Astrocyte (in vitro differentiated cells and primary cell): ENCODE measurements around the gene QRFP. TPM values are rescaled to one million over a fixed set of nuclear protein-coding genes. Genes with fewer than 3 reads are reported as not detected.

ENCODE experiments used
- DNase-seq: peaks from one replicate; pipeline ENCODE4 v3.0.0-alpha.2; 2010; ENCODE audit warnings: low read depth
- FAIRE-seq: peaks from 2 replicates; lab custom pipeline; 2011; peaks lifted over from hg19 to GRCh38; lab: Jason Lieb, UNC
- H2AFZ ChIP-seq: 2 replicates; pipeline ENCODE4 v1.6.0; 2012; ENCODE audit warnings: low read depth, low read length, inconsistent platforms
- H3K27ac ChIP-seq: 2 replicates; pipeline ENCODE4 v1.5.1; 2011; ENCODE audit warnings: low read depth, low read length, inconsistent platforms
- H3K27me3 ChIP-seq: 2 replicates; pipeline ENCODE4 v1.6.0; 2011; ENCODE audit warnings: low read length, inconsistent platforms; ENCODE audit not compliant: insufficient read depth
- H3K36me3 ChIP-seq: 2 replicates; pipeline ENCODE4 v1.5.1; 2011; ENCODE audit warnings: low read length, inconsistent platforms; ENCODE audit not compliant: insufficient read depth
- H3K4me1 ChIP-seq: 2 replicates; pipeline ENCODE4 v1.5.1; 2011; ENCODE audit warnings: low read length, inconsistent platforms; ENCODE audit not compliant: insufficient read depth
- H3K4me2 ChIP-seq: 2 replicates; pipeline ENCODE4 v1.6.0; 2012; ENCODE audit warnings: low read length, inconsistent platforms
- H3K4me3 ChIP-seq: 2 replicates; pipeline ENCODE4 v1.5.1; 2011; ENCODE audit warnings: low read depth, mild to moderate bottlenecking, low read length, inconsistent platforms; ENCODE audit not compliant: insufficient read depth
- H3K79me2 ChIP-seq: 2 replicates; pipeline ENCODE4 v1.6.0; 2012; ENCODE audit warnings: mild to moderate bottlenecking, low read length, inconsistent platforms; ENCODE audit not compliant: insufficient read depth
- H3K9ac ChIP-seq: 2 replicates; pipeline ENCODE4 v1.6.0; 2012; ENCODE audit warnings: mild to moderate bottlenecking, low read length, inconsistent platforms
- H3K9me3 ChIP-seq: 2 replicates; pipeline ENCODE4 v1.5.1; 2012; ENCODE audit warnings: low read depth, mild to moderate bottlenecking, low read length, inconsistent platforms; ENCODE audit not compliant: insufficient read depth
- H4K20me1 ChIP-seq: 2 replicates; pipeline ENCODE4 v1.6.0; 2012; ENCODE audit warnings: low read length, inconsistent platforms; ENCODE audit not compliant: insufficient read depth
- H3K27ac Mint-ChIP-seq: one replicate; pipeline ENCODE4 v1.8.0; 2021; ENCODE audit warnings: mild to moderate bottlenecking, mixed read lengths; ENCODE audit not compliant: unreplicated experiment
- H3K27me3 Mint-ChIP-seq: one replicate; pipeline ENCODE4 v1.8.0; 2021; ENCODE audit warnings: low read depth, mixed read lengths; ENCODE audit not compliant: unreplicated experiment
- H3K36me3 Mint-ChIP-seq: one replicate; pipeline ENCODE4 v1.8.0; 2021; ENCODE audit warnings: low read depth, mixed read lengths; ENCODE audit not compliant: unreplicated experiment
- H3K4me1 Mint-ChIP-seq: one replicate; pipeline ENCODE4 v1.8.0; 2021; ENCODE audit warnings: low read depth, mixed read lengths; ENCODE audit not compliant: unreplicated experiment
- H3K4me3 Mint-ChIP-seq: one replicate; pipeline ENCODE4 v1.8.0; 2021; ENCODE audit warnings: mild to moderate bottlenecking, moderate library complexity, mixed read lengths; ENCODE audit not compliant: unreplicated experiment
- H3K9me3 Mint-ChIP-seq: one replicate; pipeline ENCODE4 v1.8.0; 2021; ENCODE audit warnings: mild to moderate bottlenecking, mixed read lengths; ENCODE audit not compliant: unreplicated experiment
- CTCF ChIP-seq: IDR thresholded peaks from 2 replicates; pipeline ENCODE4 v1.5.1; 2011; ENCODE audit warnings: low read depth, mild to moderate bottlenecking, inconsistent platforms, low read length, moderate library complexity; ENCODE audit not compliant: insufficient read depth
- EZH2 ChIP-seq: IDR thresholded peaks from 2 replicates; pipeline ENCODE4 v1.6.1; 2012; ENCODE audit warnings: mild to moderate bottlenecking, low read length, inconsistent platforms; ENCODE audit not compliant: insufficient read depth
- total RNA-seq: library from RNA; stranded (reverse); gene quantifications from 2 replicates; pipeline ENCODE4 v1.2.1, GENCODE V29; 2021

Gene QRFP
- total RNA-seq, 1 donor from 2014 or later: not detected

GRCh38 chr9:130918101-130918825 is 21.7 kb upstream of the QRFP start:
- Histone ChIP-seq H3K9me3 (no peaks in the 10 kb centered on the region), H4K20me1 (no peaks in the 10 kb centered on the region), H3K4me2 (no peak overlapping the region), H3K36me3 (no peaks in the 10 kb centered on the region), H3K79me2 (no peaks in the 10 kb centered on the region), H3K27me3 (peaks cover 18% of the 10 kb centered on the region), H3K4me3 (no peak overlapping the region), H3K27ac (no peak overlapping the region), H2AFZ (no peak overlapping the region), H3K9ac (no peak overlapping the region), H3K4me1 (peaks cover 6% of the 10 kb centered on the region)
- Mint-ChIP-seq H3K27me3 (peaks cover 61% of the 10 kb centered on the region), H3K9me3 (no peaks in the 10 kb centered on the region), H3K4me1 (no peaks in the 10 kb centered on the region), H3K4me3 (no peak overlapping the region), H3K27ac (no peak overlapping the region), H3K36me3 (no peaks in the 10 kb centered on the region)
- DNase-seq (no peak), FAIRE-seq (no peak)
- peak; percentile 30 for TF ChIP-seq EZH2
- no peak for TF ChIP-seq CTCF

- no peak overlapping the region for H3K27ac ChIP-seq
- no peaks in the 10 kb centered on the region for H3K9me3 ChIP-seq
- no peaks in the 10 kb centered on the region for H3K36me3 ChIP-seq
- H3K4me2 ChIP-seq: no peak overlapping the region
- H3K27me3 ChIP-seq: peaks cover 16% of the 10 kb centered on the region
- no peaks in the 10 kb centered on the region for H4K20me1 ChIP-seq
- Mint-ChIP-seq H3K4me1 (no peaks in the 10 kb centered on the region), H3K9me3 (no peaks in the 10 kb centered on the region), H3K4me3 (no peak overlapping the region), H3K27me3 (peaks cover 55% of the 10 kb centered on the region), H3K27ac (no peak overlapping the region), H3K36me3 (no peaks in the 10 kb centered on the region)
- no peak overlapping the region for H2AFZ ChIP-seq
- no peak overlapping the region for H3K9ac ChIP-seq
- no peaks in the 10 kb centered on the region for H3K79me2 ChIP-seq
- TF ChIP-seq EZH2 (no peak), CTCF (no peak)
- DNase-seq: no peak
- peaks cover 14% of the 10 kb centered on the region for H3K4me1 ChIP-seq
- FAIRE-seq: no peak
- no peak overlapping the region for H3K4me3 ChIP-seq
Measured at GRCh38 chr9:130917168-130917960, 20.8 kb upstream of the QRFP start.
